HFFc6 (cell line): ENCODE measurements around the gene PRKCE. TPM values are rescaled to one million over a fixed set of nuclear protein-coding genes. Genes with fewer than 3 reads are reported as not detected.

Experiments
- DNase-seq: peaks from one replicate; pipeline ENCODE4 v3.0.0-alpha.2; 2018
- H3K27ac Mint-ChIP-seq: 2 replicates; pipeline ENCODE4 v1.8.0; 2020; ENCODE audit warnings: mild to moderate bottlenecking, mixed read lengths
- H3K27me3 Mint-ChIP-seq: 2 replicates; pipeline ENCODE4 v1.8.0; 2021; ENCODE audit warnings: mild to moderate bottlenecking, moderate library complexity, mixed read lengths; ENCODE audit not compliant: insufficient read depth
- H3K36me3 Mint-ChIP-seq: 2 replicates; pipeline ENCODE4 v1.8.0; 2021; ENCODE audit warnings: low read depth, mixed read lengths
- H3K4me1 Mint-ChIP-seq: 2 replicates; pipeline ENCODE4 v1.8.0; 2020; ENCODE audit warnings: low read depth, mixed read lengths
- H3K4me3 Mint-ChIP-seq: 2 replicates; pipeline ENCODE4 v1.8.0; 2020; ENCODE audit warnings: mild to moderate bottlenecking, moderate library complexity, mixed read lengths
- H3K9me3 Mint-ChIP-seq: 2 replicates; pipeline ENCODE4 v1.8.0; 2020; ENCODE audit warnings: mild to moderate bottlenecking, mixed read lengths
- total RNA-seq, 6 experiments: library from RNA; stranded (reverse); fragmentation: NEBNext Ultra II Directional; extraction: Animal tissue kit (Norgen Biotek cat#: 25700); gene quantifications; 2 replicates in 1 of 6; 3 replicates in 5 of 6; pipeline ENCODE4 v1.2.3, GENCODE V29; 2021
- TF ChIP-seq, protein P1 (sequence below): fragments of 200-600 bp; sonication (generic); IDR thresholded peaks from 2 replicates; pipeline ENCODE4 v1.5.0; 2021; ENCODE audit warnings: antibody characterized with exemption, mild to moderate bottlenecking

Gene PRKCE
- total RNA-seq, 6 experiments from 2014 or later: 10.8 to 13.7 (median 12.0) TPM

DNA sequence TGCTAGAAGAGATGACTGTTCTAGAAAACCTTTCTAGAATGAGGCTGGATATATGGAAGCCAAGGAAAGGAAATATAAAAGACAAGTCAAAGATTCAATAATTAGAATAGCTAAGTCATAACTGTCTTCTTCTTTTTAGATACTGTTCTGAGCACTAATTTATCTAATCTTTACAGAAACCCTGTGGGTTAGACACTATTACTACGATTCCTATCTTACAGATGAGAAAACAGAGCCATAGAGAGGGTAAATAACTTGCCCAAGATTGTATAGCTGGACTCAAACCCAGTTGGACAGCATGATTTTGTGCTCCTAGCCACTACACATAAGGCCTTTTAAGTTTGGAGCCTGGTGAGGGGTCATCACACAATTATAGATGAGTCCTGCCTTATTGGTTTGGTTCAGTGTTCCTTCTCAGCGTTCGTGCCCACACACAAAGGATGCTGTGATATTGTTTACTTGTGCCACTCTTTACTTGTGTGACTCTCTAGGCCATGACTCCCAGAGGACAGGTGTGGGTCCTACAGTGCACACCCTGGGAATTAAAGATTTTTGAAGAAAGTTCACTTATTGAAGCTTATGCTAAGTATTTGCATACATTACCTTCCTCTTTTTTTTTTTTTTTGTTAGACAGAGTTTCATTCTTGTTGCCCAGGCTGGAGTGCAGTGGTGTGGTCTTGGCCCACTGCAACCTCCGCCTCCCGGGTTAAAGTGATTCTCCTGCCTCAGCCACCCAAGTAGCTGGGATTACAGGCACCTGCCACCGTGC is 153.7 kb downstream of the PRKCE start:
- DNase-seq: no peak
- Mint-ChIP-seq H3K4me3 (no peak overlapping the region), H3K4me1 (no peaks in the 10 kb centered on the region), H3K9me3 (no peaks in the 10 kb centered on the region), H3K36me3 (no peaks in the 10 kb centered on the region), H3K27me3 (no peaks in the 10 kb centered on the region), H3K27ac (no peak overlapping the region)
- TF ChIP-seq, protein P1, sequence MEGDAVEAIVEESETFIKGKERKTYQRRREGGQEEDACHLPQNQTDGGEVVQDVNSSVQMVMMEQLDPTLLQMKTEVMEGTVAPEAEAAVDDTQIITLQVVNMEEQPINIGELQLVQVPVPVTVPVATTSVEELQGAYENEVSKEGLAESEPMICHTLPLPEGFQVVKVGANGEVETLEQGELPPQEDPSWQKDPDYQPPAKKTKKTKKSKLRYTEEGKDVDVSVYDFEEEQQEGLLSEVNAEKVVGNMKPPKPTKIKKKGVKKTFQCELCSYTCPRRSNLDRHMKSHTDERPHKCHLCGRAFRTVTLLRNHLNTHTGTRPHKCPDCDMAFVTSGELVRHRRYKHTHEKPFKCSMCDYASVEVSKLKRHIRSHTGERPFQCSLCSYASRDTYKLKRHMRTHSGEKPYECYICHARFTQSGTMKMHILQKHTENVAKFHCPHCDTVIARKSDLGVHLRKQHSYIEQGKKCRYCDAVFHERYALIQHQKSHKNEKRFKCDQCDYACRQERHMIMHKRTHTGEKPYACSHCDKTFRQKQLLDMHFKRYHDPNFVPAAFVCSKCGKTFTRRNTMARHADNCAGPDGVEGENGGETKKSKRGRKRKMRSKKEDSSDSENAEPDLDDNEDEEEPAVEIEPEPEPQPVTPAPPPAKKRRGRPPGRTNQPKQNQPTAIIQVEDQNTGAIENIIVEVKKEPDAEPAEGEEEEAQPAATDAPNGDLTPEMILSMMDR: no peak

DNA sequence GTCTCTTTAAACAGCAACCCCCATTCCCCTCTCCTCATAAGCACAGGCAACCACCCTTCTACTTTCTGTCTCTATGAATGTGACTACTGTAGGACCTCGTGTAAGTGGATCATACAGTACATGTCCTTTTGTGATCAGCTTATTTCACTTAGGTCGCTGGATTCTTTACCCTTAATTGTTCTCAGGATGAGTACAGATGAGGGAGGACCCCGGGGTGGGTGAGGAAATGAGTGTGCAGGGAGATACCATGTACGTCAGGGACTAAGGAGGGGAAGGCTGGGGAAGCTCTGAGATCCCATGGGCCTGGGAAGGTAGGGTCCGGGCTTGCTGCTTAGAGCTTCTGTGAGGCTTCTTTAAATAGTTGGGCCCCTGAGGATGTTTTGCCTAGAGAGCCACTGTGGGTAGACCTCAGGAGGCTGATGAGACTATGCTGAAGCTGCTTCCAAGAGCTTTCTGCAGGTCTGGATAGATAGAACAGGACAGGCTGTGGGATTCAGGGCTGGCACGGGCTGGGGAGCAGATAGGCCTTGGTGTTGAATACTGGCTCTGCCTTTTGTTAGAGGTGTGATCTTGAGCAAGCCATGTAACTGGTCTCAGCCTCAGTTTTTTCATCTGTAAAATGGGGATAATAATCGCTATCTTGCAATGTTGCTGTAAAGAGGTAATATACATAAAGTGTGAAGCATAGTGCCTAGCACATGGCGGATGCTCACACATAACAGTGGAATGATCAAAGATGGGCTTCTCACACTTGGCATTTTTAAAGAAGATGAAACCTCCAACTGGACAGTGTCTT is 155.3 kb downstream of the PRKCE start:
- Mint-ChIP-seq H3K27me3 (no peaks in the 10 kb centered on the region), H3K9me3 (no peaks in the 10 kb centered on the region), H3K36me3 (no peaks in the 10 kb centered on the region), H3K27ac (no peak overlapping the region), H3K4me3 (no peak overlapping the region), H3K4me1 (peaks cover 11% of the 10 kb centered on the region)
- TF ChIP-seq, protein P1: no peak
- DNase-seq: no peak

DNA sequence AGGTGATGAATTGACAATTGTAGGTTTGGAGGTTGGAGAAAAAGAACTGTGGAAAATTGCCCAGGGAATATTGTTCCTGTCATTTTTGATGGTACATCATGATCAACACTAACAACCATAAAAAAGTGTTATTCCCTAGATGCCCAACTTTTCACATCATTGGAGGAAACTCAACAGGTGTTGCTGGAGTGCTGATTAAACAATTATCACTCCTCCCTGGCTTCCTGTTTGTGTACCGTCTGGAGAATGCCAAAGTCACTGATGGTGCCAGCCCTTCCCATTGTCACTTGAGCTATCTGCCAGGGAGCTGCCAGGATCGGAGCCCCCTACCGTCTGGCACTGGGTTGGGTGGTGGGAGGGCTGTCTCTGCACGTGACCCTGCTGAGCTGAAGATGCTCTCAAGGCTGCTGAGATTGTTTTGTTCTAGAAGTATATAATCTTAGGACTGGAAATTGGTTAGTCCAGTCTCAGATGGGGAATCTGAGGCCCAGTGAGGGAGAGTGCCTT is 156.9 kb downstream of the PRKCE start:
- no peaks in the 10 kb centered on the region for H3K9me3 Mint-ChIP-seq
- no peaks in the 10 kb centered on the region for H3K27me3 Mint-ChIP-seq
- DNase-seq: no peak
- H3K36me3 Mint-ChIP-seq: no peaks in the 10 kb centered on the region
- no peak overlapping the region for H3K27ac Mint-ChIP-seq
- H3K4me3 Mint-ChIP-seq: no peak overlapping the region
- TF ChIP-seq, protein P1: no peak
- H3K4me1 Mint-ChIP-seq: peaks cover 27% of the 10 kb centered on the region

DNA sequence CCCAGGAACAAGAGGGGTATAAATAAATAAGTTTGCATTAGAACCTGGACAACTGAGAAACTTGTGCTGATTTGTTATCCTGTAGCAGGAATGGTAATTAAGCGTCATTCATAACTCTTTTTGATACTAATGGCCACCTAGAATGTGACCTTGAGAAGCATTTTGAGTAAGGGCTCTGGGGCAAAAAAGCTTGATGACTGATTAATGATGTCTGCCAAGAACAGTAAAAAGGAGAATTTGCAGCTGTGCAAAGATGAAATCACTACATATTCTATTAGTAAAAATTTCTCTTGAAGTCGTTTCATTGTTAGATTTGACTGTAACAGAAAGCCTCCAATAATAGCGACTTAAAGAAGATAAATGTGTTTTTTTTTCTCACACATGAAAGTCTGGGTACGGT is 157.7 kb downstream of the PRKCE start:
- Mint-ChIP-seq H3K27me3 (no peaks in the 10 kb centered on the region), H3K4me1 (peaks cover 36% of the 10 kb centered on the region), H3K36me3 (no peaks in the 10 kb centered on the region), H3K4me3 (no peak overlapping the region), H3K9me3 (no peaks in the 10 kb centered on the region), H3K27ac (no peak overlapping the region)
- no peak for DNase-seq
- TF ChIP-seq, protein P1: no peak

DNA sequence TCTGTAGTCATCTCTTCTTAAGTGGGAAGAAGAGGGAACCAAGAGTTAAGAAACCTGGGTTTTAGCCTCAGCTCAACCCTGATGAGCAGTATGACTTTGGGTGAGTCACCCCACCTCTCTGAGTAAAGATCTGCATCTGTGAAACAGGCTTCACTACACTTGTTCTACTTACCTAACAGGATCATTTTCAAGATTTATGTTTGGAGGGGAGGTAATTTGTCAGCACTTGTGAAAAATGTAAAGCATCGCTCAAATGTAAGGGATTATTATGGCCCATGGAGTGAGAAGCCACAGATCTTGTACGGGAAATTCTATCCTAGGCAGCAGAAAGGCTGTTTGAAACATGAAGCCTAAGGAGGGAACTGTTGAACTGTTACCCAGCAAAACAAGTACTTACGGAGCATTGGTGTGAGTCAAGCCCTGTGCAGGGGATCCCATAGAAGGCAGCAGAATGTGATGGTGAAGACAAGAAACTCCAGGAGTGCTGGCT is 160.6 kb downstream of the PRKCE start:
- Mint-ChIP-seq H3K4me1 (peaks cover 52% of the 10 kb centered on the region), H3K4me3 (no peak overlapping the region), H3K27me3 (no peaks in the 10 kb centered on the region), H3K27ac (peak overlapping the region; percentile 59), H3K36me3 (no peaks in the 10 kb centered on the region), H3K9me3 (no peaks in the 10 kb centered on the region)
- peak; percentile 36 for DNase-seq
- TF ChIP-seq, protein P1: no peak
